ENCODE results near the gene PLD4. TPM values are rescaled to one million over a fixed set of nuclear protein-coding genes. Genes with fewer than 3 reads are reported as not detected.

Gene PLD4
- total RNA-seq, 6 experiments from 2014 or later, result 0.05 to 0.18 (median 0.11) TPM

DNA sequence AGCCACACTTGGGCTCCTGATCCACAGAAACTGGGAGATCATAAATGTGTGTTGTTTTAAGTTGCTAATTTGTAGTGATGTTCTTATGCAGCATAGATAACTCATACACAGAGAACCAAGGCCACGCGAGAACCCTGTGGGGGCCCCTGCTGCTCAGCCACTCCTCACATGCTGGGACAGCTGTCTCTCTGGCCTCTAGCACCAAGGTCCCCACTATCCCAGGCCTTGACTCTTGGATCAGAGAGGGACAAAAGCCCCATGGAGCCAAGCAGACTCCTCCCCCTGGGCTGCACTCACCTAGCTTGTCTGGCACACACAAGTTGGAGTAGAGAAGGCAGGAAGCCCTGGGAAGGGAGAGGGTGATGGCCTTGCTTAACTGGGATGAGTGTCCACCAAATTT is 11.3 kb downstream of the PLD4 start:
- no peak overlapping the region for H3K4me3 Mint-ChIP-seq
- H3K27ac Mint-ChIP-seq, result no peak overlapping the region
- no peaks in the 10 kb centered on the region for H3K9me3 Mint-ChIP-seq
- no peak for TF ChIP-seq CTCF (IDR thresholded peaks at IDR 0.05)
- 0 out of 2 replicates have a peak, but pooled peaks cover 5% of the 10 kb centered on the region for H3K4me1 Mint-ChIP-seq (ENCODE audit: low read depth)
- peaks cover 11% of the 10 kb centered on the region for H3K27me3 Mint-ChIP-seq (ENCODE audit: insufficient read depth)
- peaks cover 15% of the 10 kb centered on the region for H3K36me3 Mint-ChIP-seq (ENCODE audit: low read depth)
- no peak for DNase-seq

DNA sequence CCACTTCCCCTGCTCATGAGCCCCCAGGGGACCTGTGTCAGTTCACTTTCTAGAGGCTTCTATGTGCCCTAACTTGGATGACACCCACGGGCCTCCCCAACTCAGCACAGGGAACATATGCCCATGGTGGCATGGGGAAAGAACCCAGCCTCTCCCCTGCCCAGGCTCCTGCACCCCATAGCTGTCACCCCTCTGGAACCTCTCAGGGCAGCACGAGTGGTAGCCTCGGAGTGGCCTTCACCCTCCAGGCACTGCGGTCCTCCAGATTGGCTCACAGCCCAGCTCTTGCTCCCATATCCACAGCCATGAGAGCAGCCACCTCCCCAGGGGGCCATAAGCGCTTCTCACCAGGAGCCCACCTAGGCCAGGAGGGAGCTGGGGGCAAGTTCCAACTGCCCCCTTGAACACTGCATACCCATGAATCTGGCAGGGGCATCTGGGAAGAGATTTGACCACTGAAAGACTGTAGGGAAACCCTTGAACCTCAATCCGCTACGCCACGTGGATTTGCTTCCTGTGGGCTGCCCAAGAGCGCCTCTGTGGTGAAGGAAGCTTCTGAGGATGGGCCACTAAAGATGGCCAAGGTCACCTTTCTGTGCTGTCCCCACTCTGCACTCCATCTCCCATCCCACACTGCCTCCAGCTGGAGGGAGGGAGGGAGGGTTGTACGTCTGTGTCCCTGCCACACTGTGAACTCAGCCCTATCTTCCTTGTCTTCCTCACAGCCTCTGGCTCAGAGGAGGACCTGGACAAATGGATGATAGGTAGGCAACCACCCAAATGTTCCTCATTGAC is 11.9 kb downstream of the PLD4 start:
- Mint-ChIP-seq H3K27ac (no peak overlapping the region), H3K36me3 (ENCODE audit: low read depth) (peaks cover 17% of the 10 kb centered on the region), H3K9me3 (no peaks in the 10 kb centered on the region), H3K4me3 (no peak overlapping the region), H3K27me3 (ENCODE audit: insufficient read depth) (peaks cover 11% of the 10 kb centered on the region; the same call in 1 of the 2 replicates), H3K4me1 (ENCODE audit: low read depth) (0 out of 2 replicates have a peak, but pooled peaks cover 5% of the 10 kb centered on the region)
- no peak for TF ChIP-seq CTCF (IDR thresholded peaks at IDR 0.05)
- no peak for DNase-seq

DNA sequence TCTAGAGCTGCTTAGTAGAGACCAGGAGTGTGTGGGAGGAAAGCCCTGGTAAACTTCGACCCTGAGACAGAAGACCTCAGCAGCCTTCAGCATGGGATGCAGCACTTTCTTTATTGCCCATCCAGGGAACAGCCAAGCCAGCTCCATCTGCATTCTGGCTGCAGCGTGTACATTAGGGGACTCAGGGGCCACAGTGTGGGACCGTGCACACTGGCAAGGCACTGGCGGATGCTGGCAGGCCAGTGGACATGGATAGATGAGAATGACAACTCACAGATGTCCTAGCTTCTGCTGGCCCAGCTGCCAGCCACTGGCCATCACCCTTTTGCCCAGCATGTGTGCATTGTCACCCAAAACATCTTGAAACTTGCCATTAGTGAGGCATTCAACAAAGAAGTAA is 12.5 kb downstream of the PLD4 start:
- H3K4me3 Mint-ChIP-seq, result no peak overlapping the region
- no peaks in the 10 kb centered on the region for H3K9me3 Mint-ChIP-seq
- 0 out of 2 replicates have a peak, but pooled peaks cover 5% of the 10 kb centered on the region for H3K4me1 Mint-ChIP-seq (ENCODE audit: low read depth)
- peaks cover 17% of the 10 kb centered on the region for H3K36me3 Mint-ChIP-seq (ENCODE audit: low read depth)
- DNase-seq, result no peak
- peaks cover 11% of the 10 kb centered on the region; the same call in 1 of the 2 replicates for H3K27me3 Mint-ChIP-seq (ENCODE audit: insufficient read depth)
- no peak for TF ChIP-seq CTCF (IDR thresholded peaks at IDR 0.05)
- no peak overlapping the region for H3K27ac Mint-ChIP-seq

GRCh38 chr14:104937694-104938365 is 13.2 kb downstream of the PLD4 start:
- Mint-ChIP-seq H3K27me3 (ENCODE audit: insufficient read depth) (peaks cover 11% of the 10 kb centered on the region; the same call in 1 of the 2 replicates), H3K27ac (no peak overlapping the region), H3K36me3 (ENCODE audit: low read depth) (peaks cover 17% of the 10 kb centered on the region)

GRCh38 chr14:104938436-104938835 is 13.8 kb downstream of the PLD4 start:
- no peak for DNase-seq
- Mint-ChIP-seq H3K36me3 (ENCODE audit: low read depth) (peaks cover 17% of the 10 kb centered on the region), H3K4me3 (no peak overlapping the region)

More at GRCh38 chr14:104937694-104938365, 13.2 kb downstream of the PLD4 start:
- 0 out of 2 replicates have a peak, but pooled peaks cover 5% of the 10 kb centered on the region for H3K4me1 Mint-ChIP-seq (ENCODE audit: low read depth)
- no peak for DNase-seq
- TF ChIP-seq CTCF (IDR thresholded peaks at IDR 0.05), result no peak
- H3K4me3 Mint-ChIP-seq, result no peak overlapping the region
- no peaks in the 10 kb centered on the region for H3K9me3 Mint-ChIP-seq

More at GRCh38 chr14:104938436-104938835, 13.8 kb downstream of the PLD4 start:
- Mint-ChIP-seq H3K9me3 (no peaks in the 10 kb centered on the region), H3K27me3 (ENCODE audit: insufficient read depth) (peaks cover 11% of the 10 kb centered on the region; the same call in 1 of the 2 replicates), H3K27ac (no peak overlapping the region), H3K4me1 (ENCODE audit: low read depth) (0 out of 2 replicates have a peak, but pooled peaks cover 5% of the 10 kb centered on the region)
- TF ChIP-seq CTCF (IDR thresholded peaks at IDR 0.05), result no peak
